Keratinocyte (primary cell): Measurements from ENCODE around the gene ARHGAP15. TPM values are rescaled to one million over a fixed set of nuclear protein-coding genes. Genes with fewer than 3 reads are reported as not detected.

Experiments used
- DNase-seq: peaks from one replicate; pipeline ENCODE4 v3.0.0-alpha.2; 2011; ENCODE audit warnings: low read depth, missing footprints, low spot score
- FAIRE-seq: peaks from 2 replicates; lab custom pipeline; 2011; peaks lifted over from hg19 to GRCh38; lab: Jason Lieb, UNC
- H2AFZ ChIP-seq: 2 replicates; pipeline ENCODE4 v1.6.0; 2012; ENCODE audit warnings: low read length, control low read depth, inconsistent platforms; ENCODE audit not compliant: control insufficient read depth
- H3K27ac ChIP-seq: 2 replicates; pipeline ENCODE4 v1.5.1; 2011; ENCODE audit warnings: low read length; ENCODE audit not compliant: control insufficient read depth, insufficient read depth
- H3K27me3 ChIP-seq: 3 replicates; pipeline ENCODE4 v1.6.0; 2011; ENCODE audit warnings: low read length; ENCODE audit not compliant: control insufficient read depth, insufficient read depth; ENCODE audit errors: extremely low read depth
- H3K36me3 ChIP-seq, 2 experiments: 2 replicates in 1 of 2; 3 replicates in 1 of 2; pipeline ENCODE4 v1.5.1; 2011; ENCODE audit warnings: low read length in 2 of 2, mild to moderate bottlenecking in 1 of 2; ENCODE audit not compliant: control insufficient read depth in 2 of 2, insufficient read depth in 2 of 2; ENCODE audit errors: extremely low read depth in 1 of 2
- H3K4me1 ChIP-seq: 3 replicates; pipeline ENCODE4 v1.5.1; 2011; ENCODE audit warnings: low read length; ENCODE audit not compliant: control insufficient read depth, insufficient read depth; ENCODE audit errors: extremely low read depth
- H3K4me2 ChIP-seq: 3 replicates; pipeline ENCODE4 v1.6.0; 2011; ENCODE audit warnings: low read depth, low read length; ENCODE audit not compliant: control insufficient read depth, insufficient read depth; ENCODE audit errors: extremely low read depth
- H3K4me3 ChIP-seq, 3 experiments: fragments of 200-600 bp in 1 of 3; sonication (generic) in 1 of 3; 2 replicates in 2 of 3; 3 replicates in 1 of 3; pipeline ENCODE4 v1.5.1; 2011 to 2016; ENCODE audit warnings: low read length in 3 of 3, mild to moderate bottlenecking in 3 of 3, control low read depth in 2 of 3, inconsistent platforms in 1 of 3, low read depth in 1 of 3, mixed read lengths in 1 of 3, mixed run types in 1 of 3, moderate library complexity in 1 of 3; ENCODE audit not compliant: control insufficient read depth in 2 of 3, insufficient read depth in 2 of 3; ENCODE audit errors: extremely low read depth in 1 of 3
- H3K79me2 ChIP-seq: 2 replicates; pipeline ENCODE4 v1.6.0; 2012; ENCODE audit warnings: low read length; ENCODE audit not compliant: control insufficient read depth, insufficient read depth
- H3K9ac ChIP-seq: 3 replicates; pipeline ENCODE4 v1.6.0; 2011; ENCODE audit warnings: low read length; ENCODE audit not compliant: control insufficient read depth, insufficient read depth; ENCODE audit errors: extremely low read depth
- H3K9me1 ChIP-seq: 3 replicates; pipeline ENCODE4 v1.6.0; 2011; ENCODE audit warnings: low read length; ENCODE audit not compliant: control insufficient read depth, insufficient read depth; ENCODE audit errors: extremely low read depth
- H3K9me3 ChIP-seq: 2 replicates; pipeline ENCODE4 v1.5.1; 2012; ENCODE audit warnings: low read depth, low read length; ENCODE audit not compliant: control insufficient read depth
- H4K20me1 ChIP-seq: 3 replicates; pipeline ENCODE4 v1.6.0; 2011; ENCODE audit warnings: low read length; ENCODE audit not compliant: control insufficient read depth, insufficient read depth; ENCODE audit errors: extremely low read depth
- CTCF ChIP-seq, 3 experiments: IDR thresholded peaks in 1 of 3; conservative IDR thresholded peaks in 1 of 3; optimal IDR thresholded peaks in 1 of 3; 2 replicates in 2 of 3; 3 replicates in 1 of 3; pipeline versions ENCODE3 to v1.5.1; 2011; ENCODE audit warnings: low read length in 3 of 3, mild to moderate bottlenecking in 3 of 3, moderate library complexity in 2 of 3, control low read depth in 1 of 3, inconsistent platforms in 1 of 3; ENCODE audit not compliant: insufficient read depth in 2 of 3; ENCODE audit errors: extremely low read depth in 1 of 3
- EZH2 ChIP-seq: IDR thresholded peaks from one replicate; pipeline ENCODE4 v1.6.1; 2012; ENCODE audit warnings: inconsistent platforms, mild to moderate bottlenecking, low read length, moderate library complexity
- dilution Hi-C: fragments of 300-500 bp; cut with MboI; formaldehyde crosslinking; loops from one replicate; pipeline ENCODE4 v1.7.0; 2020; ENCODE audit warnings: low sequenced_read_pairs; ENCODE audit not compliant: extremely low pct_ligation_motif_present
- polyA plus RNA-seq, 5 experiments: library from polyadenylated mRNA; depleted of rRNA in 3 of 5; stranded (reverse) in 3 of 5; stranded (forward) in 1 of 5; unstranded in 1 of 5; fragments of >200 nt; gene quantifications; 1 replicate in 1 of 5; 2 replicates in 3 of 5; 3 replicates in 1 of 5; pipeline versions ENCODE4 v1.2.1 to v1.2.3, GENCODE V29; 2011 to 2012; ENCODE audit warnings: missing spikeins in 2 of 5, low read depth in 1 of 5, low replicate concordance in 1 of 5

ARHGAP15 gene
- polyA plus RNA-seq, 1 donor (not counting 4 experiments of a cell fraction or from before 2014, with no cell fraction given) = not detected

- no peak for TF ChIP-seq EZH2
- TF ChIP-seq CTCF (optimal IDR thresholded peaks at IDR 0.05 in 1 of 3, IDR thresholded peaks at IDR 0.05 in 1 of 3, conservative IDR thresholded peaks at IDR 0.05 in 1 of 3; ENCODE audit: extremely low read depth in 1 of 3, insufficient read depth in 2 of 3, low read length in 3 of 3) = no peak
- no peaks in the 10 kb centered on the region for H3K9me1 ChIP-seq
- FAIRE-seq = no peak
- no peaks in the 10 kb centered on the region for H3K36me3 ChIP-seq
- no peak overlapping the region for H3K4me3 ChIP-seq
- no peak overlapping the region for H3K9ac ChIP-seq
- DNase-seq = no peak
- no peaks in the 10 kb centered on the region for H3K79me2 ChIP-seq
- H3K27me3 ChIP-seq = no peaks in the 10 kb centered on the region
- H4K20me1 ChIP-seq = no peaks in the 10 kb centered on the region
- dilution Hi-C loops = no loop called here
- H3K4me1 ChIP-seq = no peaks in the 10 kb centered on the region
- H3K4me2 ChIP-seq = no peak overlapping the region
- no peak overlapping the region for H2AFZ ChIP-seq
- H3K27ac ChIP-seq = no peak overlapping the region
- H3K9me3 ChIP-seq = no peaks in the 10 kb centered on the region
These were observed 478.8 kb downstream of the ARHGAP15 start for GRCh38 chr2:143608063-143608423.

- Histone ChIP-seq H3K9me3 (no peaks in the 10 kb centered on the region), H3K9me1 (no peaks in the 10 kb centered on the region), H3K4me2 (no peak overlapping the region), H3K79me2 (no peaks in the 10 kb centered on the region), H4K20me1 (no peaks in the 10 kb centered on the region), H3K9ac (no peak overlapping the region), H2AFZ (no peak overlapping the region), H3K27me3 (no peaks in the 10 kb centered on the region), H3K4me3 (no peak overlapping the region), H3K4me1 (no peaks in the 10 kb centered on the region), H3K36me3 (no peaks in the 10 kb centered on the region), H3K27ac (no peak overlapping the region)
- no peak for DNase-seq
- no peak for FAIRE-seq
- dilution Hi-C loops = no loop called here
- no peak for TF ChIP-seq CTCF (optimal IDR thresholded peaks at IDR 0.05 in 1 of 3, IDR thresholded peaks at IDR 0.05 in 1 of 3, conservative IDR thresholded peaks at IDR 0.05 in 1 of 3; ENCODE audit: extremely low read depth in 1 of 3, insufficient read depth in 2 of 3, low read length in 3 of 3)
- no peak for TF ChIP-seq EZH2
These were observed 479.5 kb downstream of the ARHGAP15 start for GRCh38 chr2:143608758-143609157.
